ENCODE results near the gene CXCR2. TPM values are rescaled to one million over a fixed set of nuclear protein-coding genes. Genes with fewer than 3 reads are reported as not detected.

CXCR2 gene
- total and polyA plus RNA-seq, 2 of the 8 experiments (the other 6 are each of a cell fraction or from before 2014, with no cell fraction given), result 1.4 to 1.6 TPM

GRCh38 chr2:218168016-218168415 lies 42.2 kb downstream of the CXCR2 start:
- H3K79me2 ChIP-seq (ENCODE audit: control insufficient read depth in 1 of 2, insufficient read depth in 2 of 2, low read length in 2 of 2), result no peaks in the 10 kb centered on the region
- H3K4me1 ChIP-seq (replicated peaks in 1 of 4; ENCODE audit: control insufficient read depth in 3 of 4, insufficient read depth in 4 of 4, low read length in 3 of 4), result peaks cover 0 to 3% (median 0%) of the 10 kb centered on the region in 4 experiments; a peak in 1 of 7 replicates
- no peaks in the 10 kb centered on the region for H3K9me3 ChIP-seq (ENCODE audit: insufficient read depth in 2 of 2, low read depth in 1 of 2, low read length in 1 of 2)
- H3K27me3 ChIP-seq (replicated peaks in 1 of 4; ENCODE audit: control insufficient read depth in 3 of 4, extremely low read depth in 1 of 4, insufficient read depth in 3 of 4, low read length in 3 of 4), result 0 out of 7 replicates have a peak, but pooled peaks cover 0 to 3% (median 0%) of the 10 kb centered on the region in 4 experiments
- H4K5ac ChIP-seq (ENCODE audit: insufficient read length, low read depth, low read length), result no peak overlapping the region
- H3K23ac ChIP-seq (ENCODE audit: insufficient read length), result no peak overlapping the region
- DNase-seq (ENCODE audit: low read depth in 1 of 2, low spot score in 2 of 2) (no peak), FAIRE-seq (no peak)
- H3K4me2 ChIP-seq (ENCODE audit: insufficient read depth in 1 of 2, low read depth in 2 of 2, low read length in 2 of 2), result no peak overlapping the region
- H3K4ac ChIP-seq (replicated peaks; ENCODE audit: insufficient read length, low read depth, low read length), result no peak overlapping the region
- no peaks in the 10 kb centered on the region for H4K20me1 ChIP-seq (replicated peaks in 1 of 2; ENCODE audit: control insufficient read depth in 1 of 2, insufficient read depth in 2 of 2, low read length in 2 of 2)
- no peak overlapping the region; the same call in 1 of the 2 replicates for H2AK5ac ChIP-seq (ENCODE audit: low read depth, low read length)
- H3K14ac ChIP-seq (ENCODE audit: insufficient read length), result no peak overlapping the region
- H2BK120ac ChIP-seq (replicated peaks; ENCODE audit: low read depth, low read length), result no peak overlapping the region
- H2AFZ ChIP-seq (ENCODE audit: low read length), result no peak overlapping the region
- H2BK5ac ChIP-seq (ENCODE audit: low read depth, low read length), result no peak overlapping the region
- no peak overlapping the region for H3K56ac ChIP-seq (replicated peaks; ENCODE audit: insufficient read length, low read depth, low read length)
- CTCF ChIA-PET (ENCODE audit: partially characterized antibody), result interaction anchor here (0.6 to 2.8 kb wide), 20 partner anchors 9 to 382 kb away, joined by 3 to 25 read pairs (median 4); no protein-coding TSS in a partner anchor
- H4K8ac ChIP-seq (ENCODE audit: extremely low read depth, insufficient read depth, low read length), result no peak overlapping the region
- POLR2A ChIA-PET (ENCODE audit: partially characterized antibody), result interaction anchor here (0.8 kb wide), 1 partner anchor 91 kb away, joined by 3 read pairs; no protein-coding TSS in a partner anchor
- no peak overlapping the region; the same call in 1 of the 2 replicates for H3K18ac ChIP-seq (ENCODE audit: extremely low read depth, low read length)
- no peak overlapping the region for H3K9ac ChIP-seq (replicated peaks in 1 of 4; ENCODE audit: extremely low read depth in 1 of 4, low read depth in 3 of 4, low read length in 3 of 4)
- H4K91ac ChIP-seq (replicated peaks; ENCODE audit: insufficient read length, low read length), result peak overlapping the region; percentile 38
- H2BK12ac ChIP-seq (ENCODE audit: low read depth, low read length), result peak overlapping the region; percentile 44; the same call in 1 of the 2 replicates
- no peaks in the 10 kb centered on the region for H3K36me3 ChIP-seq (ENCODE audit: control insufficient read depth in 2 of 4, insufficient read depth in 4 of 4, low read length in 3 of 4)
- H2BK15ac ChIP-seq (ENCODE audit: low read length), result 0 out of 2 replicates have a peak overlapping the region, but pooled peaks have one; percentile 5
- no peak overlapping the region for H3K27ac ChIP-seq (ENCODE audit: low read depth, low read length)
- H3K79me1 ChIP-seq (ENCODE audit: low read depth, low read length), result no peaks in the 10 kb centered on the region
- 73% methylated on average over 1 of the region's 1 CpG; no CpG with 5 or more reads in 1 of the 2 experiments for WGBS, 2 experiments (ENCODE audit: extremely low coverage in 1 of 2, insufficient coverage in 1 of 2, insufficient read length in 1 of 2, insufficient replicate concordance in 2 of 2, low coverage in 1 of 2, low lambda C conversion rate in 2 of 2, missing lambda C conversion rate in 1 of 2)
- no peak overlapping the region for H2BK20ac ChIP-seq (ENCODE audit: low read length)
- no peaks in the 10 kb centered on the region for H3K23me2 ChIP-seq (ENCODE audit: low read depth, low read length)
- no peak overlapping the region for H3K4me3 ChIP-seq (ENCODE audit: extremely low read depth in 1 of 4, insufficient read depth in 2 of 4, low read depth in 3 of 4, low read length in 4 of 4)
- TF ChIP-seq KDM4A (IDR thresholded peaks at IDR 0.05; ENCODE audit: low read depth, low read length, severe bottlenecking) (no peak), CHD2 (IDR thresholded peaks at IDR 0.05; ENCODE audit: low read length) (no peak), GTF2F1 (IDR thresholded peaks at IDR 0.05; ENCODE audit: borderline replicate concordance, low read depth, low read length) (no peak), POLR2A (IDR thresholded peaks at IDR 0.05; ENCODE audit: control extremely low read depth in 1 of 2, low read depth in 2 of 2, low read length in 2 of 2) (no peak), CTBP2 (IDR thresholded peaks at IDR 0.05; ENCODE audit: borderline replicate concordance, insufficient read depth, insufficient read length, low read length) (no peak), ASH2L (IDR thresholded peaks at IDR 0.05; ENCODE audit: low read length) (no peak), E2F6 (IDR thresholded peaks at IDR 0.05) (no peak), BCL11A (IDR thresholded peaks at IDR 0.05; ENCODE audit: low read depth in 2 of 2, low read length in 2 of 2) (no peak), NRF1 (IDR thresholded peaks at IDR 0.05; ENCODE audit: low read depth, low read length) (no peak), EZH2 (IDR thresholded peaks at IDR 0.05; ENCODE audit: low read depth, low read length, severe bottlenecking) (no peak), SP1 (IDR thresholded peaks at IDR 0.05; ENCODE audit: low read depth, low read length) (no peak), KDM1A (IDR thresholded peaks at IDR 0.05; ENCODE audit: borderline replicate concordance, low read length) (no peak), PHF8 (conservative IDR thresholded peaks at IDR 0.05; ENCODE audit: low read depth, low read length) (no peak), BRCA1 (IDR thresholded peaks at IDR 0.05; ENCODE audit: low read depth, low read length) (no peak)
